GM13977 (cell line): ENCODE data around the gene TRAF3.

Experiments
- DNase-seq: peaks from one replicate; pipeline ENCODE4 v3.0.0; 2012; ENCODE audit warnings: low spot score
- in situ Hi-C: fragments of 300-500 bp; cut with MboI; formaldehyde crosslinking; loops from one replicate; pipeline ENCODE4 v1.12.0; 2022; ENCODE audit warnings: low sequenced_read_pairs, low pct_unique_long_range_greater_than_20kb, mixed read lengths, inconsistent platforms; ENCODE audit not compliant: unreplicated experiment
- TF ChIP-seq, protein P1 (sequence below): IDR thresholded peaks from 2 replicates; pipeline ENCODE4 v1.5.1; 2012; ENCODE audit warnings: mild to moderate bottlenecking, control low read depth; ENCODE audit not compliant: insufficient read depth; ENCODE audit errors: extremely low read depth, missing control alignments

The TRAF3 gene

DNA sequence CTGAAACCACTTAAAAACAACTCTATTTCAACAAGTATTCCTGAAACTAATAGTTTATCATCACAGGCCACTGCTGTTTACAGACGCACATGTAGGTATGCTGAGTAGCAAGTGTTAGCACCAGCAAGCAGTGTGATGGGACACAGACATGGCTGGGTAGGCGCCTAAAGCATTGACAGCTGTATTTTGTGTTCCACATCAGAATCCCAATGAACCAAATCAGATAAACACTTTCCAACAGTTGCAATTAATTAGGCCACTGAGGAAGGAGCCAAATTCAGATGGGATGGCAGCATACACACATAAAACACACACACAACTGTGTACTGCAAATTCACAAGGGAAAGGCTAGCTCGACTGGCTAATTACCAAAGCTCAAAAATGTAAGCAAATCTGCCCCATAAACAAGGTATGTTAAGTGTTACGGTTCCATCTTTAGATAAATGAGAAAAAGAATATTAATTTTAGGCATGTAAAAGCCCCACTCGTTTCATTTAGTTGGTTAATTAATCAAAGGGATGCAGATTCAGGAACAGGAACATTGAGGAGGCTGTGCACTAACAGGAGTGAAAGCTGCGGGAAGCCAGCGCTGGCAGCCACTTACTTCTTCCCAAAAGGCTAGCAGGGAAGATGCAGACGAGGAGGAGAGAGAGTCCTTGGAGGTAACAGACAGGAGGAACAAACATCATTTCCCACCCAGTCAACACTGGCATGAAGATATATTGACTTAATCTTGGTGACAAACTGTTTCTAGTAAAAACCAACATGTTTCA is 178.6 kb downstream of the TRAF3 start:
- in situ Hi-C loops = no loop called here
- DNase-seq = no peak
- TF ChIP-seq, protein P1, sequence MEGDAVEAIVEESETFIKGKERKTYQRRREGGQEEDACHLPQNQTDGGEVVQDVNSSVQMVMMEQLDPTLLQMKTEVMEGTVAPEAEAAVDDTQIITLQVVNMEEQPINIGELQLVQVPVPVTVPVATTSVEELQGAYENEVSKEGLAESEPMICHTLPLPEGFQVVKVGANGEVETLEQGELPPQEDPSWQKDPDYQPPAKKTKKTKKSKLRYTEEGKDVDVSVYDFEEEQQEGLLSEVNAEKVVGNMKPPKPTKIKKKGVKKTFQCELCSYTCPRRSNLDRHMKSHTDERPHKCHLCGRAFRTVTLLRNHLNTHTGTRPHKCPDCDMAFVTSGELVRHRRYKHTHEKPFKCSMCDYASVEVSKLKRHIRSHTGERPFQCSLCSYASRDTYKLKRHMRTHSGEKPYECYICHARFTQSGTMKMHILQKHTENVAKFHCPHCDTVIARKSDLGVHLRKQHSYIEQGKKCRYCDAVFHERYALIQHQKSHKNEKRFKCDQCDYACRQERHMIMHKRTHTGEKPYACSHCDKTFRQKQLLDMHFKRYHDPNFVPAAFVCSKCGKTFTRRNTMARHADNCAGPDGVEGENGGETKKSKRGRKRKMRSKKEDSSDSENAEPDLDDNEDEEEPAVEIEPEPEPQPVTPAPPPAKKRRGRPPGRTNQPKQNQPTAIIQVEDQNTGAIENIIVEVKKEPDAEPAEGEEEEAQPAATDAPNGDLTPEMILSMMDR = no peak

DNA sequence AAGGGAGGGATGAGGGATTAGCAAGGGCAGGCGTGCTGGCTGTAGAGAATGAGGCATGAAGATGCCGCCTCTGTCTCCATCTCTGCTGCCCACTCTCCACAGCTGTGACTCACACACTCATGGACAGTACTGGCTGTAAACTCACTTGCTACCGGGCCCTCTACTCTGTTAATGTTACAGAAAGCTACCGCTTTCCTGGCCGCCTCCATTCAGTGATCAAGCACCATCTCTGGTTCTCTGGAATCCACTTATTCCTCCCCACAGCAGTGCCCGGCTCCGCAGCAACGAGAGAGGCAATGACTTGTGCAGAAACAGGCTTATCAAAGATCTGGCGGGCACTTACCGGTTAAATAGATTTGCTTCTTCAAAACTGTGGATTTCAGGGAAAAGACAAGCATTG is 180.0 kb downstream of the TRAF3 start:
- in situ Hi-C loops = no loop called here
- TF ChIP-seq, protein P1 = no peak

DNA sequence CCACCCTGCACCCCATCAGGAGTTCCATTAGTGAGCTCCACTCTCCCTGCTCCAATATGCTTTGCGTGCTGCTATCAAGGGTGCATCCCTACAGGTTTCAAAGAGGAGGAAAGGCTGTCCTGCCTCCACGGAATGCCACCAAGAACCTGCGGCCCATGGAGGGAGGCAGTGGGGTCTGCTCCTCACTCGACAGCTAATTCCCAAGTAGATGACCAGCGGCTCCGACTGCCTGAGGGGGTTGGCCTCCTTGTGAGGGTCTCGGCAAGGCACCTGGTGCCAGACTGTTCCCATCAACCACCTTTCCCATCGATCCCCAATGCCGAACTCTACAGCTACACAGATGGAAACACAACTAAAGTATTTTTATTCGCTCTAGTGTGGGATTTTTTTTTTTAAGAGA is 181.2 kb downstream of the TRAF3 start:
- TF ChIP-seq, protein P1 = no peak
- DNase-seq = no peak
- in situ Hi-C loops = no loop called here

More for the DNA sequence above, 180.0 kb downstream of the TRAF3 start:
- DNase-seq = no peak
